ENCODE results near the gene CRISPLD2.

GRCh38 chr16:84800158-84800978 lies 19.4 kb upstream of the CRISPLD2 start:
- TF ChIP-seq ZNF384 (IDR thresholded peaks at IDR 0.05), result no peak
- TF ChIP-seq FOXK2 (IDR thresholded peaks at IDR 0.05), result no peak
- no peak for TF ChIP-seq SUZ12 (IDR thresholded peaks at IDR 0.05)
- TF ChIP-seq SP1 (IDR thresholded peaks at IDR 0.05), result no peak
- TF ChIP-seq LEF1 (IDR thresholded peaks at IDR 0.05; ENCODE audit: borderline replicate concordance), result no peak
- no peak for TF ChIP-seq TARDBP (IDR thresholded peaks at IDR 0.05)
- no peak for TF ChIP-seq FOXM1 (IDR thresholded peaks at IDR 0.05; ENCODE audit: borderline replicate concordance)
- no peak for TF ChIP-seq PKNOX1 (IDR thresholded peaks at IDR 0.05)
